Nephron (organoid): Measurements from ENCODE around the gene HDAC7.

ENCODE experiments used
- H3K27ac Mint-ChIP-seq, 3 experiments: 2 replicates each; pipeline ENCODE4 v1.8.0; 2020; ENCODE audit warnings: mixed read lengths in 3 of 3, mild to moderate bottlenecking in 2 of 3, moderate library complexity in 1 of 3
- H3K27me3 Mint-ChIP-seq: 2 replicates; pipeline ENCODE4 v1.8.0; 2021; ENCODE audit warnings: low read depth, mild to moderate bottlenecking, moderate library complexity, mixed read lengths
- H3K36me3 Mint-ChIP-seq: 2 replicates; pipeline ENCODE4 v1.8.0; 2020; ENCODE audit warnings: low read depth, mixed read lengths
- H3K4me1 Mint-ChIP-seq: 2 replicates; pipeline ENCODE4 v1.8.0; 2020; ENCODE audit warnings: mixed read lengths
- H3K4me3 Mint-ChIP-seq, 3 experiments: 2 replicates each; pipeline ENCODE4 v1.8.0; 2020; ENCODE audit warnings: mild to moderate bottlenecking in 3 of 3, mixed read lengths in 3 of 3, moderate library complexity in 2 of 3
- H3K9me3 Mint-ChIP-seq: 2 replicates; pipeline ENCODE4 v1.8.0; 2020; ENCODE audit warnings: mixed read lengths
- CTCF ChIP-seq, 3 experiments: fragments of 200-600 bp; sonication (generic); IDR thresholded peaks; one replicate each; pipeline ENCODE4 v1.5.0; 2021; ENCODE audit warnings: antibody characterized with exemption in 3 of 3; ENCODE audit not compliant: unreplicated experiment in 3 of 3

Gene HDAC7

DNA sequence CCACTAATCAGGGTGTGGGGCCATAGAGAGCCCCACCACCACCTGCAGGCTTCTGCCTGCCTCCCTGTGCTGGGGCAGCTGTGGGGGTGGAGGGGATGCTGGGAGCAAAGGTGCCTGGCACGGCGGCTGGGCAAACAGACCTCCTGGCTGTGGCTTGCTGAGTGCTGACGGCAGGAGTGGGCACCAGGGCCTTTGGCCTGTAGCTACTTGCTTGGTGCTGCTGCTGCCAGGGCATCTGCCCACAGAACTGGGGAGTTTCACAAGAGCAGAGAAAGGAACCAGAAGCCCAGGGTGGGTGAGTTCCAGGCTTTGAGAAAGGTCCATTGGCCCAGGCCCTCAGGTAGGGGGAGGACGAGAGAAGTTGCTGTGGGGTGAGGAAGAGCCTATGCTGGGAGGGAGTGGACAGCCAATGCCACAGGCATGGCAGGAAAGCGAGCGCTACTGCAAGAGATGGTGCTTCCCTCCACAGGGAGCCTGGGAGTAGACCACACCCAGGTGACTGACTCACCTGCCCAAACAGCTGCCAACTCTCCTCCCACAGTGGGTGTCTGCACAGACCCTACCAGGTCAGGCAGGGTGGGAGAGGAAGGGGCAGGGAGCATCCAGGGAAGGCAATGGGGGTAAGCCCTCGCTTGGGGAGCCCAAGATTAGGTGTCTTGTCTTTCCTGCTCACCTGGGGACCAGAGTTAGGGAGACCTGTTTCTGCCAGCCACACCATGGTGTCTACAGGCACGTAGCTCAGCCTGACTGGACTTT lies 39.0 kb upstream of the HDAC7 start:
- H3K4me3 Mint-ChIP-seq = no peak overlapping the region
- H3K9me3 Mint-ChIP-seq = no peaks in the 10 kb centered on the region
- H3K27ac Mint-ChIP-seq = no peak overlapping the region
- H3K4me1 Mint-ChIP-seq = no peaks in the 10 kb centered on the region
- H3K27me3 Mint-ChIP-seq = peaks cover 3% of the 10 kb centered on the region
- TF ChIP-seq CTCF (IDR thresholded peaks at IDR 0.05; ENCODE audit: unreplicated experiment in 3 of 3) = no peak
- H3K36me3 Mint-ChIP-seq = no peaks in the 10 kb centered on the region

- TF ChIP-seq CTCF (IDR thresholded peaks at IDR 0.05; ENCODE audit: unreplicated experiment in 3 of 3) = no peak
- Mint-ChIP-seq H3K27ac (no peak overlapping the region), H3K4me3 (no peak overlapping the region), H3K36me3 (no peaks in the 10 kb centered on the region), H3K9me3 (no peaks in the 10 kb centered on the region), H3K27me3 (peaks cover 3% of the 10 kb centered on the region), H3K4me1 (peaks cover 9% of the 10 kb centered on the region)
Measured at GRCh38 chr12:47856721-47857575, 37.2 kb upstream of the HDAC7 start.

- H3K27me3 Mint-ChIP-seq = peaks cover 3% of the 10 kb centered on the region
- H3K9me3 Mint-ChIP-seq = no peaks in the 10 kb centered on the region
- peaks cover 16% of the 10 kb centered on the region for H3K4me1 Mint-ChIP-seq
- TF ChIP-seq CTCF (IDR thresholded peaks at IDR 0.05; ENCODE audit: unreplicated experiment in 3 of 3) = no peak
- no peak overlapping the region for H3K4me3 Mint-ChIP-seq
- no peak overlapping the region for H3K27ac Mint-ChIP-seq
- H3K36me3 Mint-ChIP-seq = no peaks in the 10 kb centered on the region
Measured at GRCh38 chr12:47856094-47856493, 36.4 kb upstream of the HDAC7 start.

DNA sequence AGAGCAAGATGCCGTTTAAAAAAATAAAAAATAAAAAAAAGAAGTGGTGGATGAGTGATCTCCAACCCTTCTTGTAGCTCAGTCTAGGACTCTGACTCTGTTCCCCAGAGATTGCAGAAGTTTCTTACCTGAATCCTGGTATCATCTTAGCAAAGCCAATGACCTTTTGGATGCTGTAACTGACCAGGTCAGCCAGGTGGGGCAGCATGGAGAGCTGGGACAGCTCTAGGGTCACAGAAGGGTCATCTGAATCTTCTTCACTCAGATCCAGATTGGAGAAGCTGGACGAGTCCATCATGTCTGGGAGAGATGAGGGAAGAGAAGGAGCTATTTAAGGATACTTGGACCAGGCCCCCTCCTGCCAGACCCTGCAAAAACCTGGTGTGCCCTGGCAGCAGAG lies 35.8 kb upstream of the HDAC7 start:
- Mint-ChIP-seq H3K4me3 (no peak overlapping the region), H3K9me3 (no peaks in the 10 kb centered on the region), H3K4me1 (peaks cover 22% of the 10 kb centered on the region), H3K27me3 (peaks cover 3% of the 10 kb centered on the region), H3K36me3 (no peaks in the 10 kb centered on the region), H3K27ac (no peak overlapping the region)
- TF ChIP-seq CTCF (IDR thresholded peaks at IDR 0.05; ENCODE audit: unreplicated experiment in 3 of 3) = no peak

- no peaks in the 10 kb centered on the region for H3K27me3 Mint-ChIP-seq
- no peaks in the 10 kb centered on the region for H3K9me3 Mint-ChIP-seq
- no peak overlapping the region for H3K27ac Mint-ChIP-seq
- peaks cover 26% of the 10 kb centered on the region for H3K4me1 Mint-ChIP-seq
- TF ChIP-seq CTCF (IDR thresholded peaks at IDR 0.05; ENCODE audit: unreplicated experiment in 3 of 3) = no peak
- H3K4me3 Mint-ChIP-seq = no peak overlapping the region
- H3K36me3 Mint-ChIP-seq = no peaks in the 10 kb centered on the region
Measured at GRCh38 chr12:47854531-47854930, 34.8 kb upstream of the HDAC7 start.
